ENCODE measurements around the gene GLT6D1. TPM values are rescaled to one million over a fixed set of nuclear protein-coding genes. Genes with fewer than 3 reads are reported as not detected.
A peak's percentile ranks its signal among the peaks of the same experiment; 100 is the strongest.
"Not testable (repeated sequence)": the region's sequence is repeated elsewhere in the genome, so short reads cannot be mapped to it uniquely, and the experiment has no call there.

The GLT6D1 gene
- not detected for polyA plus RNA-seq (ENCODE audit: low read depth in 6 of 6)

- no peaks in the 10 kb centered on the region for H3K4me1 Mint-ChIP-seq
- H3K27ac Mint-ChIP-seq, result no peak within 1 kb of the TSS
- peaks cover 4 to 17% of the 10 kb centered on the region in 2 donors for H3K36me3 Mint-ChIP-seq
- no peak within 1 kb of the TSS for H3K4me3 Mint-ChIP-seq
- peaks cover 25 to 55% (median 38%) of the 10 kb centered on the region in 3 donors for H3K27me3 Mint-ChIP-seq
- DNase-seq (no peak), ATAC-seq (ENCODE audit: low read depth in 2 of 2) (no peak)
- peaks cover 5 to 16% (median 13%) of the 10 kb centered on the region in 7 donors for H3K9me3 Mint-ChIP-seq
Observed at GRCh38 chr9:135639196-135639595, at the start of gene GLT6D1. GLT6D1 (minus strand) TSS chr9:135639540; CDS start chr9:135639187, 353 bp downstream.

- no peaks in the 10 kb centered on the region for H3K9me3 Mint-ChIP-seq
- H3K4me3 Mint-ChIP-seq, result no peak overlapping the region
- H3K27ac Mint-ChIP-seq, result peak overlapping the region in 1 of 6 donors; percentile 19
- peaks cover 0 to 2% (median 0%) of the 10 kb centered on the region in 3 donors for H3K27me3 Mint-ChIP-seq
- no peaks in the 10 kb centered on the region for H3K36me3 Mint-ChIP-seq
- ATAC-seq (ENCODE audit: low read depth in 2 of 2) (no peak), DNase-seq (no peak)
- H3K4me1 Mint-ChIP-seq, result no peaks in the 10 kb centered on the region
Observed at GRCh38 chr9:135689011-135689410, 49.7 kb upstream of the GLT6D1 start.

DNA sequence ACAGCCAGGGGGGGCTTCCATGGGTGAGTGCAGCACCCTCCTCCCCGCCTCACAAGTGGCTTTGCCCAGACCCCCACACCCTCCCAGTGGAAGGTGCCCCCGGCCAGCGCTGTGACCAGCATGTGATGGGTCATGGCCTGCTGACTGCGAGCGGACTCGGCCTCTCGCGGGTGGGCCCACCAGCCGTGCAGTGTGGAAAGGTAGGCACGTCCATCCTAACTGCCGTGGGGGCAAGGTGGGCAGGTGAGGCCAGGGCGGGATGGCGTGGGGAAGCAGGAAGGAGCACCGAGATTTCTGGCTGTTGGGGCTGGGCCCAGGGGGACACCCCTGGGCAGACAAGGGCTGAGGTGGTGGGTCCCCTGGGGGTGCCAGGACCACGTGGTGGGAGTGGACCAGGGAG lies 47.9 kb upstream of the GLT6D1 start:
- no peaks in the 10 kb centered on the region for H3K36me3 Mint-ChIP-seq
- H3K4me3 Mint-ChIP-seq, result no peak overlapping the region
- no peaks in the 10 kb centered on the region for H3K9me3 Mint-ChIP-seq
- no peak for ATAC-seq (ENCODE audit: low read depth in 2 of 2)
- H3K4me1 Mint-ChIP-seq, result no peaks in the 10 kb centered on the region
- peaks cover 0 to 17% (median 5%) of the 10 kb centered on the region in 3 donors for H3K27me3 Mint-ChIP-seq
- DNase-seq, result no peak
- H3K27ac Mint-ChIP-seq, result no peak overlapping the region

DNA sequence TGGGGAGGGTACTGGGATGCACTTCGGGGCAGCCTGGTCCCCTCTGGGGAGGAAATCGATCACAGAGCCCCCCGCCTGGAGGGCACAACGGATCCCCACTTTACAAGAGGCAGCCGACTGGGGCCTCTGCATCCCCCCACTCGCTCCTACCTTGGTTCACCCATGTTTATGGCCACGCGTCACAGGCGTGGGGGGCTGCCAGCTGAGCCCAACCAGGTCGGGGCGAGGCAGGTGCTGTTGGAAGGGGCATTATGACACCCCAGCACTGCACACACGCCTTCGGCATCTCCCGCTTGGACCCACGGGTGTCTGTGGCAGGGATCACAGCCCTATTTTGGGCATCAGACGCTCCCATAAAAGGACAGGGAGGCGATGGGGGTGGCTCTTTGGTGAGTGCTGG lies 45.4 kb upstream of the GLT6D1 start:
- Mint-ChIP-seq H3K27ac (no peak overlapping the region), H3K4me3 (no peak overlapping the region), H3K9me3 (no peaks in the 10 kb centered on the region), H3K36me3 (no peaks in the 10 kb centered on the region), H3K27me3 (peaks cover 4 to 26% (median 5%) of the 10 kb centered on the region in 3 donors), H3K4me1 (no peaks in the 10 kb centered on the region)
- ATAC-seq (ENCODE audit: low read depth in 2 of 2) (no peak), DNase-seq (no peak)

DNA sequence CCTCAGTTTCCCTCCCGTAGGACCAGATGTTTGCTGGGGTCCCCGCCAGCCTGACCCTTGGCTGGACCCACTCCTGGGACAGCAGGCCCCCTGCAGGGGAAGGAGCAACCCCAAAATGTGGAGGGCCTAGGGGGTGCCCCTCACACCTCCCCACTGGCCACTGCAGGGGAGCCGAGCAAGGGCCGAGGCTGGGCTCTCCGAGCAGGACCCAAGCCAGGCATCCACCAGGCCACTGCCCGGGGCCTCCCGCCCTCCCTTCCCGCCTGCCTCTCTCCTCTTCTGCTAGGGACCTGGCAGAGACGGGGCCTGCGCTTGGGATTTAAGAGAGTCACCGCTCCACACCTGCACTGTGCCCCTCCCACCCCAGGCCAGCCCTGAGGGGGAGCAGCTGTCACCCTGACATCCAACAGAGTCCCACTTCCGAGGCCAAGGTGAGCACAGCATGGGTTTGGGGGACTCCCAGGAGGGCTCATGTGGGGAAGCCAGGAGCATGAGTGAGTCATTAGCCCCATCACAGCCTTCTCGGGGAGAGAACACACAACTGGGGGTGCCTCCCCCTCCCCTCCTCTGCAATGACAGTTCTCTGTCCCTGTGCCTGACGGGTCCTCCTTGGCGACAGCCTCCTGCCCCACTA lies 44.2 kb upstream of the GLT6D1 start:
- DNase-seq, result no peak
- Mint-ChIP-seq H3K36me3 (no peaks in the 10 kb centered on the region), H3K27me3 (peaks cover 4 to 26% (median 5%) of the 10 kb centered on the region in 3 donors)

DNA sequence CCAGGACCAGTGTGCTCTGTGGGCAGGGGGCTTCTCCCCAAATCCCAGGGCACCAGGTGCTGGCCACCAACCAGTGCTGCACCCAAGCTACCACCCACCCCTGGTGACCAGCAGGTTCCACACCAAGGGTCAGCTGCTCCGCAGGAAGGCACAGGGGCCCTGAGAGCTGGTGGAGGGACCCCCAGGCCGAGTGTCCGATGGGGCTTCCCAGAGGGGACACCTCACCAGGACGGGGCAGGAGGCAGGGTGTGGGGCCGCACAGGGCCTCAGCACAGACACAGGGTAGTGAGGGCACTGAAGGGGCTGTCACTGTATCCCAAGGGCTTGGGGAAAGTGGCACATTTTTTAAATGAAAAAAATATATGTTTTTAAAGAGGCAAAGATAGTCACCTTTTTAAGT lies 41.8 kb upstream of the GLT6D1 start:
- no peaks in the 10 kb centered on the region for H3K9me3 Mint-ChIP-seq
- H3K36me3 Mint-ChIP-seq, result no peaks in the 10 kb centered on the region
- peaks cover 4 to 26% (median 5%) of the 10 kb centered on the region in 3 donors for H3K27me3 Mint-ChIP-seq
- no peak overlapping the region for H3K4me3 Mint-ChIP-seq
- no peak overlapping the region for H3K27ac Mint-ChIP-seq
- H3K4me1 Mint-ChIP-seq, result no peaks in the 10 kb centered on the region
- DNase-seq, result no peak
- ATAC-seq (ENCODE audit: low read depth in 2 of 2), result no peak

More for the DNA sequence above, 44.2 kb upstream of the GLT6D1 start:
- no peak for ATAC-seq (ENCODE audit: low read depth in 2 of 2)
- Mint-ChIP-seq H3K9me3 (no peaks in the 10 kb centered on the region), H3K4me1 (no peaks in the 10 kb centered on the region), H3K27ac (no peak overlapping the region), H3K4me3 (no peak overlapping the region)

DNA sequence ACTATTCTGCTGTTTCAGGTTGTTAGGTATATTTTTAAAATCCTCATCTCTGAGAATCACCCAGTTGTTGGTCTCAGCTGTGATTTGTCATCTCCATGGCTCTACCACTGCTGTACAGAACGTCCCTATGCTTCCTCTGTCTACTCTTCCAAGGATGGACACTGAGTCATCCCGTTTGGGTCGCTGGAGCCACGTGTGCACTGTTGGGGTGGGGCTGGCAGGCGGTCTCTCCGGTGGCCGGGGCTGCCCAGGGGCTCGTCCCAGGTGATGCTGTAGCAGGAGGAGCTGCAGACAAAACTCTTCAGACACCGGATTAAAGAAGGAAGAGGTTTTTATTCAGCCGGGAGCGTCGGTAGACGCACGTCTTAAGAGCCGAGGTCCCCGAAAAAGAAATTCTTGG lies 40.7 kb upstream of the GLT6D1 start:
- ATAC-seq (ENCODE audit: low read depth in 2 of 2) (no peak), DNase-seq (no peak)
- no peaks in the 10 kb centered on the region for H3K36me3 Mint-ChIP-seq
- peaks cover 4 to 26% (median 5%) of the 10 kb centered on the region in 3 donors for H3K27me3 Mint-ChIP-seq
- H3K27ac Mint-ChIP-seq, result no peak overlapping the region
- no peaks in the 10 kb centered on the region for H3K9me3 Mint-ChIP-seq
- no peaks in the 10 kb centered on the region for H3K4me1 Mint-ChIP-seq
- no peak overlapping the region for H3K4me3 Mint-ChIP-seq

GRCh38 chr9:135678236-135679017 lies 39.1 kb upstream of the GLT6D1 start:
- no peaks in the 10 kb centered on the region for H3K36me3 Mint-ChIP-seq
- DNase-seq (no peak), ATAC-seq (ENCODE audit: low read depth in 2 of 2) (no peak)
- H3K9me3 Mint-ChIP-seq, result no peaks in the 10 kb centered on the region
- no peak overlapping the region for H3K27ac Mint-ChIP-seq
- H3K4me1 Mint-ChIP-seq, result no peaks in the 10 kb centered on the region
- H3K27me3 Mint-ChIP-seq, result peaks cover 0 to 18% (median 4%) of the 10 kb centered on the region in 3 donors
- H3K4me3 Mint-ChIP-seq, result no peak overlapping the region

- Mint-ChIP-seq H3K36me3 (no peaks in the 10 kb centered on the region), H3K4me1 (no peaks in the 10 kb centered on the region), H3K4me3 (no peak overlapping the region), H3K27ac (no peak overlapping the region), H3K27me3 (peaks cover 0 to 13% (median 4%) of the 10 kb centered on the region in 3 donors), H3K9me3 (no peaks in the 10 kb centered on the region)
- no peak for ATAC-seq (ENCODE audit: low read depth in 2 of 2)
- no peak for DNase-seq
Observed at GRCh38 chr9:135677641-135678168, 38.4 kb upstream of the GLT6D1 start.

- Mint-ChIP-seq H3K4me1 (no peaks in the 10 kb centered on the region), H3K4me3 (no peak overlapping the region), H3K36me3 (no peaks in the 10 kb centered on the region), H3K9me3 (no peaks in the 10 kb centered on the region), H3K27me3 (peaks cover 0 to 11% (median 9%) of the 10 kb centered on the region in 3 donors), H3K27ac (no peak overlapping the region)
- DNase-seq, result no peak
- ATAC-seq (ENCODE audit: low read depth in 2 of 2), result no peak
Observed at GRCh38 chr9:135676891-135677290, 37.6 kb upstream of the GLT6D1 start.

DNA sequence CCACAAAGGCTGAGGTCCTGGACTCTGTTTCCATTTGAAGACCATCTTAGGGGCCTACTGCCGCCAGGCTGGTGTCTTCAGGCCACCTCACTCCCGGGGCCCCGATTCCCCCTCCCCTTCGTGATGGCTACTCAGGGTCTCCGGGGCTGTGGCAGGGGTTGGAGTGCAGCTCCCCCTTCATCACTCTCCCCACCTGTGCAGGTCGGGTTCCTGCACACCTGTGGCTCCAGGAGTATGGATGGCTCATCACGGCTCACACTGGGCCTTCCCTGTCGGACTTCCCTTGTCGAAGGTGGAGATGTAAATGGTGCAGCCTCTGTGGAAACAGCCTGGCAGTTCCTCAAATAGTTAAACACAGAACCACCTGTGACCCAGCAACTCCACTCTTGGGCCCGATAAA lies 35.6 kb upstream of the GLT6D1 start:
- no peak for DNase-seq
- Mint-ChIP-seq H3K27me3 (peaks cover 0 to 6% (median 4%) of the 10 kb centered on the region in 3 donors), H3K36me3 (no peaks in the 10 kb centered on the region), H3K27ac (no peak overlapping the region), H3K4me1 (no peaks in the 10 kb centered on the region), H3K4me3 (no peak overlapping the region), H3K9me3 (no peaks in the 10 kb centered on the region)
- ATAC-seq (ENCODE audit: low read depth in 2 of 2), result no peak

DNA sequence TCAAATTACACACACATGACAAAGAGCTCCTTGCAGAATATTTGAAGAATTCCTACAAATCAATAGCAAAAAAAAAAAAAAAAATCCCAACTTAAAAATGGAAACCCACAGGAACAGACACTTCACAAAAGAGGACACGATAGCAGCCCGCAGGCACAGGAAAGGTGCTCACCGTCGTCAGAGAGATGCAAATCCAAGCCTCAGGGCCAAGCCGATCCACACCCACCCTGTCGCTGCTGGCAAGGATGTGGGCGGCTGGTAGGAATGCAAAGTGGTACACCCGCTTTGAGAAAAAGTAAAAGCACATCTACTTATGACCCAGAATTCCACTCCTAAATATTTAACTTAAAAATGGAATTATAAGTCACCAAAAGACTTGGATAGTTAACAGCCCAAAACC lies 34.6 kb upstream of the GLT6D1 start:
- H3K9me3 Mint-ChIP-seq, result peaks cover 0 to 4% (median 3%) of the 10 kb centered on the region in 7 donors
- no peaks in the 10 kb centered on the region for H3K36me3 Mint-ChIP-seq
- DNase-seq (no peak), ATAC-seq (ENCODE audit: low read depth in 2 of 2) (no peak)
- H3K4me1 Mint-ChIP-seq, result no peaks in the 10 kb centered on the region
- peaks cover 0 to 6% (median 4%) of the 10 kb centered on the region in 3 donors for H3K27me3 Mint-ChIP-seq
- no peak overlapping the region for H3K27ac Mint-ChIP-seq
- peak overlapping the region in 1 of 8 donors; percentile 4 for H3K4me3 Mint-ChIP-seq

- ATAC-seq (ENCODE audit: low read depth in 2 of 2); DNase-seq; H3K4me1 Mint-ChIP-seq; H3K36me3 Mint-ChIP-seq; H3K4me3 Mint-ChIP-seq; H3K27me3 Mint-ChIP-seq; H3K9me3 Mint-ChIP-seq; H3K27ac Mint-ChIP-seq: not testable (repeated sequence)
Observed at GRCh38 chr9:135672786-135673185, 33.4 kb upstream of the GLT6D1 start.

- Mint-ChIP-seq H3K27ac (no peak overlapping the region), H3K4me1 (no peaks in the 10 kb centered on the region), H3K4me3 (no peak overlapping the region), H3K27me3 (peaks cover 0 to 6% (median 4%) of the 10 kb centered on the region in 3 donors), H3K9me3 (peaks cover 0 to 8% (median 4%) of the 10 kb centered on the region in 7 donors), H3K36me3 (no peaks in the 10 kb centered on the region)
- ATAC-seq (ENCODE audit: low read depth in 2 of 2), result no peak
- no peak for DNase-seq
Observed at GRCh38 chr9:135671591-135672041, 32.3 kb upstream of the GLT6D1 start.

Data from naive B cell (primary cell).